Activated naive CD8-positive, alpha-beta T cell treated with anti-CD3 and anti-CD28 coated beads, Interleukin-2, amount 50 U/mL, for 16 hours (primary cell): ENCODE data around the gene GRAMD4.

Source experiments
- DNase-seq: peaks from one replicate; pipeline ENCODE4 v3.0.0-alpha.2; 2020; ENCODE audit warnings: low read depth, low spot score

GRAMD4 gene

GRCh38 chr22:46596819-46597218 lies 23.4 kb upstream of the GRAMD4 start:
- DNase-seq: no peak

GRCh38 chr22:46598224-46598623 lies 22.0 kb upstream of the GRAMD4 start:
- no peak for DNase-seq

DNA sequence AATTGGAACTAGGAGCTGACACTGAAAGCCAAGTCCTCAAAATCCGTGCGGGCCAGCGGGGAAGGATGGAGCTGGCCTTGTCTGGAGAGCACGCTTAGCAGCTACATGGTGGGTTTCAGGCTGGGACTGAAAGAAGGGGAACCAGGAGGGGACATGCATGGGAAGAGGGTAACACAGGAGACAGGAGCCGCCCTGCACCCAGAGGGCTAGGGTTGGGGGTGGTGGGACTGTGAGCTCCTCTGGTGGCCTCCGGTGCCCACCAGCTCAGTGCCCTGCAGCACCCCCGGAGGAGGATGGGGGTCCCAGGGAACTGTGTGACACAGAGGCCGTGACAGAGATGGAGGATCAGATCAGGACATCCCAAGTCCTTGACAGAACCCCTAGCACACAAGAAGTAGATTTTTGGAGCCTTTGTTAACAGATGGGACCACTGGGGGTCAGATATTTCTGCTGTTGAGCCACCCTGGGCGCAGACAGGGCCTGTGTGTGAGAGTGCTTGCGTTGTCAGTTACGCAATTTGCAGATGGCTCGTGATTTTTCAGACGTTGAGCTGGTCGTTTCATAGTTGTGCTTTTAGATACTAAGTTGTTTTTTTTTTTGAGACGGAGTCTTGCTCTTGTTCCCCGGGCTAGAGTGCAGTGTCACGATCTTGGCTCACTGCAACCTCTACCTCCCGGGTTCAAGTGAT lies 21.3 kb upstream of the GRAMD4 start:
- no peak for DNase-seq

DNA sequence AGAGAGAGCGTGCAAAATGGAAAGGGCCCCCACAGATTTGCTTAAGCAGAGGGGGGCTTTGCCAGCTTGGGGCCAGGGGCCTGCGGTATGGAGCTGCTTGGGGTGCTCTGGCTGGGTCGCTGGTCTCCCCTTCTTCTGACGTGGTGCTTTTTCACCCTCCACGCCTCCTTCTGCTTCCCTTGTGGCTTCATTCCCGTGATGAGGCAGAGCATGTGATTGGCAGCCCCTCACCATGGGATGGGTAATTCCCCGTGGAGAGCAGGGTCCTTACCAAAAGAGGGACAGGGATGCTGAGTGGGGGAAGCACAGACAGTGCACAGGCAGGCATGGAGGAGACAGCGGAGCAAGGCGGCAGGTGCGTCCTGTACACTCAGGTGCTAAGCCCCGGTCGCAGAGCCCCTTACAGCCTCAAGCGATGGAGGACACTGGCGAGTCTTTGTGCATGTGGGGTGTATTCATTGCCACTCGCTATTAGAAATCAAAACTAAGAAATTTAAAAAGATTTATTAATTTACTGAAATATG lies 19.9 kb upstream of the GRAMD4 start:
- no peak for DNase-seq

DNA sequence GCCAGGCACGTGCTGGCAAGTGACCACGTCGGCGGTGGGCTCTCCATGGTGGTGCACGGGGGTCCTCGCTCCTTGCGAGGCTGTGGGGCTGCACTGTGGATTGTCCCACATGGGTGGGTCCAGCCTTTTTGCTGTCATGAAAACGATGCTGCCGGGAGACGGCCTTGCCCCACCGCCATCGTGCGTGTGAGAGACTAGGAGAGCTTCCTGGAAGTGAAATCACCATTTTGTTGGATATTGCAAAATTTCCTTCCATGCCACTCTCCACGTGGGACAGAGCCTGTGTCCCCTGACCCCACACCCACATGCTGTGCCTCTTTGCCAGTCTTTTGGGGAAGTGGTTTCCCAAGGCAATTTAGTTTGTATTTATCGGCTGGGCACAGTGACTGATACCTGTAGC lies 18.2 kb upstream of the GRAMD4 start:
- no peak for DNase-seq

DNA sequence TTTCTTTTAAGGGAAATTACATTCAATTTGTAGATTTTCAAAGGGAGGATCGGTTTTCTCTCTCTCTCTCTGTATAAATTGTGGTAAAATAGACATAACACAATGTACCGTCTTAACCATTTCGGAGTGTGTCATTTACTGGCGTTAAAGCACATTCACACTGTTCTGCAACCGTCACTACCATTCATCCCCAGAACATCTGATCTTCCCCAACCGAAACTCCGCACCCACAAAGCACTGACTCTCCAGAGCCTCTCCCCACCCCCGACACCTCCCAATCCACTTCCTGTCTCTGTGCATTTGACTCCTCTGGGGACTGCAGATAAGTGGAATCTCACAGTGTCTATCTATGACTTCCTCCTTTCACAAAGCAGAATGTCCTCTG lies 15.9 kb upstream of the GRAMD4 start:
- no peak for DNase-seq

- no peak for DNase-seq
Observed at GRCh38 chr22:46605117-46605516, 15.1 kb upstream of the GRAMD4 start.

DNA sequence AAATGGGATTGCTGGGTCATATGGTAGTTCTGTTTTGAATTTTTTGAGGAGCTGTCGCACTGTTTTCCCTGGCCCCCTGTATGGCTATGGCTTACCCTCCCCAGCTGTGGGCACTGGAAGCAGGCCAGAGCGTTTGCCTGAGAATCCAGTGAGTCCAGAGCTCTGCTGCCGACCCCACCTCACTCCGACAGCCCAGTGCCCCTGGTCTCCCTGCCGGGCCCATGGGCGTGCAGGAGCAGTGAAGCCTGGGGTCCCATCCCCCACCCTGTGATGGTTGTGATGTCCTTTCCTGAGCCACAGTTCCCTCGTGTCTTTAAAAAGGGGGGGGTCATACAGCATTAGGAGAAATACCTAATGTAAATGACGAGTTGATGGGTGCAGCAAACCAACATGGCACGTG lies 13.3 kb upstream of the GRAMD4 start:
- DNase-seq: no peak

- DNase-seq: no peak
Observed at GRCh38 chr22:46607483-46608114, 12.6 kb upstream of the GRAMD4 start.

- DNase-seq: no peak
Observed at GRCh38 chr22:46609175-46609690, 11.0 kb upstream of the GRAMD4 start.

DNA sequence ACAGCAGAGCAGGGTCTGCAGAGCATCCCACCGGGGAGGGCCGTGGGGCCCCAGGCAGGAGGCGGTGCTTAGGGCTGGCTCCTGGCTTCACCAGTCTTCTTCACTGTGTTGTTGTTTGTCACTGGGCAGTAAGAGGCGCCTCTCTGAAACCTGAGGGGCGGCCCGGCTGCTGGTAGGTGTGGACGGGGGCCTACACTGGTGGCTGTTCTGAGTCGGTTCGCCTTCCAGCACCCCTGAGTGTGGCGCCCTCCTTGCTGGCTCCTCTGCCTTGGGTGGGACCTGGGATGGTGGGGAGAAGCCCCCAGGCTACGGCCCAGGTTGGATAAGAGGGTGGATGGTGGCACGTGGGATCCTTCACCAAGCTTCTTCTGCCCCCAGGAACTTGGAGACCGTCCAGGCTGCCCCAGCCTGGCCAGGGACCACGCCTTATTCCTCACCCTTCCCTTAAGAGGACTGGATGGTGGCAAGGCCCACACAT lies 10.4 kb upstream of the GRAMD4 start:
- no peak for DNase-seq

DNA sequence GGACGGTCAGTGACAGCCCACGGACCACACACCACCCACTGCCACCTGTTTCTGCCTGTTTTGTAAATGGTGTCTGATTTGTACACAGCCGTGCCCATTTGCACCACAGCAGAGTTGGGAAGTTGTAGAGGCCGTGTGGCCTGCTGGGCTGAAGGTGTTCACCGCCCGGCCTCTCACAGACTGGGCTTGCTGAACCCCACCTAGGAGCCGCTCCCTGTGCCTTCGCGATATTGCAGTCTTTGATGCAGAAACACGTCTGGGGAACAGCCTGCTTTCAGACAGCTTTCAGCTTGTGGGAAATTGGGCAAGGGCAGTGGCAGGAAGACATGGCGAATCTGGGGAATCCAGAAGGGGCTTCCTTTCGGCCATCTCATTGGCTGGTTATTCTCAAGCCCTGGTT lies 9.8 kb upstream of the GRAMD4 start:
- no peak for DNase-seq

DNA sequence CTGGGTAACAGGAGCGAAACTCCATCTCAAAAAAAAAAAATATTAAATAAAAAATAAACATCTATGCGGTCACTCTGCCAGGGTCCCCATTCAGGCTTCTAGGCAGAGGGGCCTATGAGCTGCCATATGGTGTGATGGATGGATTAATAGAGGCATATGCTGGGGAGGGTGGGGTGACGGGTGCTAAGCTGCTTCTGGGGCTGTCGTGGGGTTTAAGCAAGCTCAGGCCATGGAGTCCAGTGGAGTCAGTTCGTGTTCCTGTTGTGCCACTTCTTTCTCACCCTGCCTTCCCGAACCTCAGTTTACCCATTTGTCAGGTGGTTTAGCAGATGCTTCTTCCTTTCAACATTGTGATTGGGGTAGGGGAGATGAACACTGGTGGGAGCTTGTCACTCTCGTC lies 9.0 kb upstream of the GRAMD4 start:
- no peak for DNase-seq

DNA sequence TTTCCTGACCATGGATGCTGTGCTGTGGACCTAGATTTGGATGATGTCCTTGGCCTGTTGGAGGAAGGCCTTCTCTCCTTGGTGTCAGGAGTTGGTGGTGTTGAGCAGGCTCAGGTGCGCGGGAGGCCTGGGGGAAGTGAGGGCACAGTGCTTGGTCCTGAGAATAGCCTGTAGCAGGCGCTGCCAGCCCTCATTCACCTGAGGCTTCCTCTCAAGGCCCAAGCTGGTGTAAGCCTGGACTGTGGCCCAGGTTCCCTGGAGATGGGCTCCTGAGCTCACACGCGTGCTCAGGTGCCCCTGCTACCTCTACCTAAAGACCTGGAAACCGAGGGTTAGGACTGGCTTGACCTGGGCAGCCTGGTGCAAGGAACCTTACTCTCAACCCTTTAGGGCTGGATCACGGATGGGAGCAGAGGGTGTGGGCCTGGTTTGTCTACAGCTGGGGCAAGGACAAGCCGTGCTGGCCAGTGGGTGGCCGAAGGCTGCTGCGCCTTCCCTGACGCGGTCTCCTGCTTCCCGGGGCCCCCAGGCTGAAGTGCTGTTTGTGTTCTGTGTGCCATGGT lies 7.8 kb upstream of the GRAMD4 start:
- no peak for DNase-seq

DNA sequence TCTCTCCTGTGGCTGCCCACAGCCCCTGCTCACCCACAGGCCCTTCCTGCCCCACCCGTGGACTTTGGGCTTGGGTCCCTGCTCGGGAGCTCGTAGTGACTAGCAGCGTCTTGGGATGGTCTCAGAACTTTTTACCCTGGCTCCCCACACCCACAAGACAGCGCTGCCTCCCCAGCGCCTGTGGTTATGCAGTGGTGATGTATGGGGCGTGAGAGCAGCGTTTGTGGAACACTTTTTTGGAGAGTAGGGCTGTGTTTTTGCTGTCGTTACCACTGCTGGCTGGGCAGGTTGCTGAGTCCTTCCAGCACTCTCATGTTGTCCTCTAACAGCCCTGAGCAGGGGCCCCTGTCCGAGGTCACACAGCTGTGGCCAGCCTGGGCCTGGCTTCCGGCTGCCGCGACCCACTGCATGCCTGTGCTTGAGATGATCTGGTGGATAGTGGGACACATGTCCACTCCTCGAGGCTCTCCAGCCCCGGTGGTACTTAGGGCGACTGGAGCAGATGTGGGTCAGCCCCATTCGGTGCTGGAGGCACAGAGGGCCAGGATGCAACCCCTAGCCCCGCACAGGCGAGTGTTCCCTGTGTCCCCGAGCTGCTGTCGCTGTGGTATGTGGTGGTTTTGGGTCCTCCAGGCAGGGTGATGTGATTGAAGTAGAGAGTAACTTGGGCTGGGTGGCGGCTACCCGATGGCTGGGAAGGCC lies 7.1 kb upstream of the GRAMD4 start:
- DNase-seq: no peak

- DNase-seq: no peak
Observed at GRCh38 chr22:46613606-46614021, 6.6 kb upstream of the GRAMD4 start.

DNA sequence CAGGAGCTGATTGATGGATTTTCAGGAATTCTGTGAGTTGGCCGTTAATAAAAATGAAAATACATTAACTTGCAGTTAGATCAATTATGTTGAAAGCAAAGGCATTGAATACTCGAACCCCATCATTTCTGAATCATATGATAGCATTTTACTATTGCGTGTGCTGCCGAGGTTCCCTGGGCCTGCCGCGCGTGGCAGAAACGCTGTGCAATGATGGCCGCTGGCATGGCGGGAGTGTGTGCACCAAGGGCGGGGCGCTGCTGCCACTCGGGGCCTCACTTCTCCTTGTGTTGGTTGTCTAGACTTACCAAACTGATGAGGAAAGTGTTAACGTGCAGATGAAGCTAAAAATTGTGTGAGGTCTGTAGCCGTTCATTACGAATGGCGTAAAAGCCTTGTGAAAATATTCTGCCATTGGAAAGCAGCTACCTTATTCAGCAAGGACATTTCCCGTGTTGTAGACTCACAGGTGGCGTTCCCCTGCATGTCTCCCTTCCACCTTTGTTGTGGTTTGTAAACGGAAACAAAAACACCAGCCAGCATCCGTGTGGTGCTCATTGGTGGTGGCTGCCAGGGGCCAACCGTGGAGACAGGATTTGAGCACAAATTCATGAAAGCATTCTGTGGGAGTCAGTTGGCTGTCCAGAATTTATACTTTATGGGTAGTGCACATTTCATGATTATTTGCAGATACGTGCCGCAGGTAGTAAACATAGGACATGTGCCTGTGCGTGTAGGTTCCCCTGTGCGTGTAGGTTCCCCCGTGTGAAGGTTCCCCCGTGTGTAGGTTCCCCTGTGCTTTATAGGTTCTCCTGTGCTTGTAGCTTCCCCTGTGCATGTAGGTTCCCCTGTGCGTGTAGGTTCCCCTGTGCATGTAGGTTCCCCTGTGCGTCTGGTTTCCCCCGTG lies 5.9 kb upstream of the GRAMD4 start:
- peak; percentile 30 for DNase-seq

- DNase-seq: no peak
Observed at GRCh38 chr22:46617207-46617985, 2.8 kb upstream of the GRAMD4 start.

- no peak for DNase-seq
Observed at GRCh38 chr22:46617986-46618647, 2.1 kb upstream of the GRAMD4 start.

- no peak for DNase-seq
Observed at GRCh38 chr22:46618667-46619066, 1.5 kb upstream of the GRAMD4 start.
